ENCODE measurements around the gene ZNF804A. TPM values are rescaled to one million over a fixed set of nuclear protein-coding genes. Genes with fewer than 3 reads are reported as not detected.

The ZNF804A gene
- total RNA-seq: not detected in 2 replicates

DNA sequence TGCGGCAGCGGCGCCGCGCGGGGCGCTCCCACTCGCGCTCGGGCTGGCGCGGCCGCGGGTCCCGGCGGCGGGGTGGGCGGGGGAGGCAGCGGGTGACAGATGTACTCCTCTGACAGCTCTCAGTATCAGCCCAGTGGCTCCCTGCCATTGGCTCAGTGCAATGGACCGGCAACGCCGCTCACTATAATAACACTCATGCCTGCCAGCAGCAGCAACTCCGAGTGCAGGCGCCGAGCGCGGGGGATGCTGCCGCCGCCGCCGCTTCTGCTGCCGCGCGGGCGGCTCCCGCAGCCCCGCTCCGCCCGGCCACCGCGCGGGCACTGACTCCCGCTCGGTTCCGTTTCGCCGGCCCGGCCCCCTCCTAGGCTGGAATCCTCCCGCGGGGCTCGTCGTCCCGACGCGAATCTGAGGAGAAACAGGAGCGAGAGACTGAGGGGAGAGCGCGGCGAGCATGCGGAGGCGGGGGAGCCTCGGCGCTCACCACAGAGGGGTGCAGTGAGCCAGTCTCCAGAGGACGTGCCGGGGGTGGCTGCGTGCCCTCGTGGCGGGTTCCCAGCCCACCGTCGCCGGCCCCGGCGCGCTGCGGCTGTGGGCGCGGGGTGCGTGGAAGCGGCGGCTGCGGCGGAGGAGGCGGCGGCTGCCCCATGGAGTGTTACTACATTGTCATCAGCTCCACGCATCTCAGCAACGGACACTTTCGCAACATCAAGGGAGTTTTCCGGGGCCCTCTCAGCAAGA, at the start of gene ZNF804A:
Gene ZNF804A, plus strand, starts transcription at position 214 of the 738 bp plus-strand sequence. Its CDS starts 431 bp downstream, at position 645.
- TF ChIP-seq, protein P1, sequence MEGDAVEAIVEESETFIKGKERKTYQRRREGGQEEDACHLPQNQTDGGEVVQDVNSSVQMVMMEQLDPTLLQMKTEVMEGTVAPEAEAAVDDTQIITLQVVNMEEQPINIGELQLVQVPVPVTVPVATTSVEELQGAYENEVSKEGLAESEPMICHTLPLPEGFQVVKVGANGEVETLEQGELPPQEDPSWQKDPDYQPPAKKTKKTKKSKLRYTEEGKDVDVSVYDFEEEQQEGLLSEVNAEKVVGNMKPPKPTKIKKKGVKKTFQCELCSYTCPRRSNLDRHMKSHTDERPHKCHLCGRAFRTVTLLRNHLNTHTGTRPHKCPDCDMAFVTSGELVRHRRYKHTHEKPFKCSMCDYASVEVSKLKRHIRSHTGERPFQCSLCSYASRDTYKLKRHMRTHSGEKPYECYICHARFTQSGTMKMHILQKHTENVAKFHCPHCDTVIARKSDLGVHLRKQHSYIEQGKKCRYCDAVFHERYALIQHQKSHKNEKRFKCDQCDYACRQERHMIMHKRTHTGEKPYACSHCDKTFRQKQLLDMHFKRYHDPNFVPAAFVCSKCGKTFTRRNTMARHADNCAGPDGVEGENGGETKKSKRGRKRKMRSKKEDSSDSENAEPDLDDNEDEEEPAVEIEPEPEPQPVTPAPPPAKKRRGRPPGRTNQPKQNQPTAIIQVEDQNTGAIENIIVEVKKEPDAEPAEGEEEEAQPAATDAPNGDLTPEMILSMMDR (IDR thresholded peaks at IDR 0.05; ENCODE audit: insufficient read depth, low read length, severe bottlenecking): no peak
- DNase-seq (ENCODE audit: low read depth) (no peak), FAIRE-seq (no peak)
- H3K4me3 ChIP-seq (ENCODE audit: low read depth, low read length): peak within 1 kb of the TSS; percentile 38
- peaks cover 10% of the 10 kb centered on the region for H3K27me3 ChIP-seq (ENCODE audit: control insufficient read depth, insufficient read depth, low read length)
- no peaks in the 10 kb centered on the region for H3K36me3 ChIP-seq (ENCODE audit: control insufficient read depth, insufficient read depth, low read length)

DNA sequence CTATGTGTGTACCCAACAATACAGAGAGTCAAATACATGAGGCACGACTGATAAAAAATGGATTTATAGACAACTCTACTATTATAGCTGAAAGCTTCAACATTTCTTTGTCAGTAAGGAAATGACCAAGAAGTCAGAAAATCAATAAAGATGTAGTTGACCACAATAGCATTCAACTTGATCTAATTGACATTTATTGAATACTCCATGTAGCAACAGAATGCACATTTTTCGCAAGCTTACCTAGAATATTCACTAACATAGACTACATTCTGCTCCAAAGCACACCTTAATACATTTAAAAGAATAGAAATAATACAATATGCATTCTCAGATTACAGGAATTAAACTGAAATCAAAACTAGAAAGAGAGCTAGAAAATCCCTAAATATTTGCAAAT, 49.2 kb upstream of the ZNF804A start:
- Histone ChIP-seq H3K36me3 (ENCODE audit: control insufficient read depth, insufficient read depth, low read length) (no peaks in the 10 kb centered on the region), H3K27me3 (ENCODE audit: control insufficient read depth, insufficient read depth, low read length) (no peaks in the 10 kb centered on the region), H3K4me3 (ENCODE audit: low read depth, low read length) (no peak overlapping the region)
- DNase-seq (ENCODE audit: low read depth) (no peak), FAIRE-seq (no peak)
- TF ChIP-seq, protein P1 (IDR thresholded peaks at IDR 0.05; ENCODE audit: insufficient read depth, low read length, severe bottlenecking): no peak

- Histone ChIP-seq H3K27me3 (ENCODE audit: control insufficient read depth, insufficient read depth, low read length) (no peaks in the 10 kb centered on the region), H3K36me3 (ENCODE audit: control insufficient read depth, insufficient read depth, low read length) (no peaks in the 10 kb centered on the region), H3K4me3 (ENCODE audit: low read depth, low read length) (no peak overlapping the region)
- TF ChIP-seq, protein P1 (IDR thresholded peaks at IDR 0.05; ENCODE audit: insufficient read depth, low read length, severe bottlenecking): no peak
- no peak for DNase-seq (ENCODE audit: low read depth)
- FAIRE-seq: no peak
Measured at GRCh38 chr2:184551626-184552025, 46.7 kb upstream of the ZNF804A start.

- no peaks in the 10 kb centered on the region for H3K36me3 ChIP-seq (ENCODE audit: control insufficient read depth, insufficient read depth, low read length)
- DNase-seq (ENCODE audit: low read depth): peak; percentile 79
- no peak for FAIRE-seq
- no peaks in the 10 kb centered on the region for H3K27me3 ChIP-seq (ENCODE audit: control insufficient read depth, insufficient read depth, low read length)
- no peak overlapping the region for H3K4me3 ChIP-seq (ENCODE audit: low read depth, low read length)
- TF ChIP-seq, protein P1 (IDR thresholded peaks at IDR 0.05; ENCODE audit: insufficient read depth, low read length, severe bottlenecking): no peak
Measured at GRCh38 chr2:184554736-184555135, 43.6 kb upstream of the ZNF804A start.

- TF ChIP-seq, protein P1 (IDR thresholded peaks at IDR 0.05; ENCODE audit: insufficient read depth, low read length, severe bottlenecking): no peak
- FAIRE-seq: no peak
- no peaks in the 10 kb centered on the region for H3K27me3 ChIP-seq (ENCODE audit: control insufficient read depth, insufficient read depth, low read length)
- DNase-seq (ENCODE audit: low read depth): peak; percentile 1
- H3K36me3 ChIP-seq (ENCODE audit: control insufficient read depth, insufficient read depth, low read length): no peaks in the 10 kb centered on the region
- no peak overlapping the region for H3K4me3 ChIP-seq (ENCODE audit: low read depth, low read length)
Measured at GRCh38 chr2:184555352-184555751, 43.0 kb upstream of the ZNF804A start.

GRCh38 chr2:184556639-184557038, 41.7 kb upstream of the ZNF804A start:
- no peak for FAIRE-seq

More at GRCh38 chr2:184556639-184557038, 41.7 kb upstream of the ZNF804A start:
- TF ChIP-seq, protein P1 (IDR thresholded peaks at IDR 0.05; ENCODE audit: insufficient read depth, low read length, severe bottlenecking): no peak
- no peaks in the 10 kb centered on the region for H3K27me3 ChIP-seq (ENCODE audit: control insufficient read depth, insufficient read depth, low read length)
- no peak overlapping the region for H3K4me3 ChIP-seq (ENCODE audit: low read depth, low read length)
- H3K36me3 ChIP-seq (ENCODE audit: control insufficient read depth, insufficient read depth, low read length): no peaks in the 10 kb centered on the region
- no peak for DNase-seq (ENCODE audit: low read depth)

Data from bronchial epithelial cell (primary cell).